ENCODE data around the gene COG5. TPM values are rescaled to one million over a fixed set of nuclear protein-coding genes. Genes with fewer than 3 reads are reported as not detected.

COG5 gene
- total RNA-seq, 4 donors from 2014 or later = 20.8 to 49.7 (median 25.7) TPM

- in situ Hi-C loops (cut with MboI; ENCODE audit: low sequenced_read_pairs in 4 of 4) (loop anchor here in 1 of 4 donors (25.0 kb wide), 1 partner anchor 505 kb away; no protein-coding TSS in a partner anchor), intact Hi-C loops (cut with DNase I; ENCODE audit: low total_unique reads) (loop anchor here (5.0 to 10.0 kb wide), 2 partner anchors 70 to 357 kb away; partner anchors contain the start of genes COG5 and DUS4L)
- H3K27ac ChIP-seq = peak overlapping the region; percentile 72 to 78 (median 78)
- no peaks in the 10 kb centered on the region for H3K27me3 ChIP-seq
- ATAC-seq (no peak), DNase-seq (no peak)
- TF ChIP-seq CTCF (IDR thresholded peaks at IDR 0.05 in 4 of 5, conservative IDR thresholded peaks at IDR 0.05 in 1 of 5) (no peak), POLR2A (IDR thresholded peaks at IDR 0.05) (no peak)
- no peaks in the 10 kb centered on the region for H3K9me3 ChIP-seq
- peaks cover 19 to 22% of the 10 kb centered on the region in 2 donors for H3K4me1 ChIP-seq
- H3K36me3 ChIP-seq = peaks cover 0 to 38% of the 10 kb centered on the region in 2 donors
- no peak overlapping the region for H3K4me3 ChIP-seq
These were observed 356.3 kb downstream of the COG5 start for GRCh38 chr7:107207459-107207858.

- no peaks in the 10 kb centered on the region for H3K9me3 ChIP-seq
- in situ Hi-C loops (cut with MboI; ENCODE audit: low sequenced_read_pairs in 4 of 4) (loop anchor here in 1 of 4 donors (25.0 kb wide), 1 partner anchor 506 kb away; no protein-coding TSS in a partner anchor), intact Hi-C loops (cut with DNase I; ENCODE audit: low total_unique reads) (loop anchor here (5.0 to 10.0 kb wide), 2 partner anchors 71 to 358 kb away; partner anchors contain the start of genes COG5 and DUS4L)
- TF ChIP-seq CTCF (IDR thresholded peaks at IDR 0.05 in 4 of 5, conservative IDR thresholded peaks at IDR 0.05 in 1 of 5) (no peak), POLR2A (IDR thresholded peaks at IDR 0.05) (no peak)
- H3K27me3 ChIP-seq = no peaks in the 10 kb centered on the region
- no peak overlapping the region for H3K27ac ChIP-seq
- H3K4me1 ChIP-seq = peaks cover 19 to 27% of the 10 kb centered on the region in 2 donors
- peaks cover 0 to 45% of the 10 kb centered on the region in 2 donors for H3K36me3 ChIP-seq
- ATAC-seq (no peak), DNase-seq (no peak)
- H3K4me3 ChIP-seq = no peak overlapping the region
These were observed 357.0 kb downstream of the COG5 start for GRCh38 chr7:107206706-107207105.

- TF ChIP-seq POLR2A (IDR thresholded peaks at IDR 0.05) = no peak
- TF ChIP-seq CTCF (IDR thresholded peaks at IDR 0.05 in 4 of 5, conservative IDR thresholded peaks at IDR 0.05 in 1 of 5) = no peak
- in situ Hi-C loops (cut with MboI; ENCODE audit: low sequenced_read_pairs in 4 of 4) = loop anchor here in 1 of 4 donors (25.0 kb wide), 1 partner anchor 506 kb away; no protein-coding TSS in a partner anchor
- Histone ChIP-seq H3K36me3 (peaks cover 0 to 49% of the 10 kb centered on the region in 2 donors), H3K9me3 (no peaks in the 10 kb centered on the region), H3K4me3 (no peak overlapping the region), H3K27me3 (no peaks in the 10 kb centered on the region), H3K4me1 (peaks cover 19 to 32% of the 10 kb centered on the region in 2 donors), H3K27ac (no peak overlapping the region)
- no peak for ATAC-seq
- DNase-seq = no peak
- intact Hi-C loops (cut with DNase I; ENCODE audit: low total_unique reads) = loop anchor here (5.0 to 10.0 kb wide), 2 partner anchors 71 to 359 kb away; partner anchors contain the start of genes COG5 and DUS4L
These were observed 357.6 kb downstream of the COG5 start for GRCh38 chr7:107206136-107206535.

- TF ChIP-seq POLR2A (IDR thresholded peaks at IDR 0.05) = no peak
- no peak for TF ChIP-seq CTCF (IDR thresholded peaks at IDR 0.05 in 4 of 5, conservative IDR thresholded peaks at IDR 0.05 in 1 of 5)
- Histone ChIP-seq H3K27me3 (no peaks in the 10 kb centered on the region), H3K36me3 (peaks cover 7 to 74% of the 10 kb centered on the region in 2 donors), H3K4me1 (peaks cover 15 to 26% of the 10 kb centered on the region in 2 donors), H3K27ac (no peak overlapping the region), H3K4me3 (no peak overlapping the region), H3K9me3 (no peaks in the 10 kb centered on the region)
- in situ Hi-C loops (cut with MboI; ENCODE audit: low sequenced_read_pairs in 4 of 4) (loop anchor here in 1 of 4 donors (25.0 kb wide), 1 partner anchor 509 kb away; no protein-coding TSS in a partner anchor), intact Hi-C loops (cut with DNase I; ENCODE audit: low total_unique reads) (loop anchor here (5.0 to 10.0 kb wide), 2 partner anchors 259 to 361 kb away; partner anchors contain the start of genes COG5 and DUS4L)
- DNase-seq (no peak), ATAC-seq (no peak)
These were observed 360.1 kb downstream of the COG5 start for GRCh38 chr7:107203607-107204006.
